Effector memory CD4-positive, alpha-beta T cell (primary cell): ENCODE measurements around the gene CEP83.
"Not testable (repeated sequence)": the region's sequence is repeated elsewhere in the genome, so short reads cannot be mapped to it uniquely, and the experiment has no call there.

Experiments
- DNase-seq, 3 donors: peaks; one replicate each; pipeline ENCODE4 v3.0.0-alpha.2; 2020
- H3K27ac ChIP-seq: 2 replicates; pipeline ENCODE4 v1.7.0; 2013; ENCODE audit warnings: mild to moderate bottlenecking, low read length, moderate library complexity; ENCODE audit not compliant: insufficient read depth, poor library complexity, severe bottlenecking
- H3K27me3 ChIP-seq: replicated peaks from 2 replicates; pipeline ENCODE4 v1.7.0; 2013; ENCODE audit warnings: mild to moderate bottlenecking, low read length; ENCODE audit not compliant: insufficient read depth, control insufficient read depth, poor library complexity, severe bottlenecking
- H3K36me3 ChIP-seq: 2 replicates; pipeline ENCODE4 v1.7.0; 2013; ENCODE audit warnings: mild to moderate bottlenecking, low read length, moderate library complexity; ENCODE audit not compliant: control insufficient read depth, insufficient read depth
- H3K4me1 ChIP-seq: 2 replicates; pipeline ENCODE4 v1.7.0; 2013; ENCODE audit warnings: low read length, mild to moderate bottlenecking; ENCODE audit not compliant: control insufficient read depth, insufficient read depth, poor library complexity, severe bottlenecking
- H3K4me3 ChIP-seq: 2 replicates; pipeline ENCODE4 v1.7.0; 2013; ENCODE audit warnings: low read length, low read depth, mild to moderate bottlenecking; ENCODE audit not compliant: insufficient read depth, poor library complexity, severe bottlenecking
- H3K9me3 ChIP-seq: 2 replicates; pipeline ENCODE4 v1.7.0; 2013; ENCODE audit warnings: mild to moderate bottlenecking, low read length, moderate library complexity; ENCODE audit not compliant: control insufficient read depth

The CEP83 gene

DNA sequence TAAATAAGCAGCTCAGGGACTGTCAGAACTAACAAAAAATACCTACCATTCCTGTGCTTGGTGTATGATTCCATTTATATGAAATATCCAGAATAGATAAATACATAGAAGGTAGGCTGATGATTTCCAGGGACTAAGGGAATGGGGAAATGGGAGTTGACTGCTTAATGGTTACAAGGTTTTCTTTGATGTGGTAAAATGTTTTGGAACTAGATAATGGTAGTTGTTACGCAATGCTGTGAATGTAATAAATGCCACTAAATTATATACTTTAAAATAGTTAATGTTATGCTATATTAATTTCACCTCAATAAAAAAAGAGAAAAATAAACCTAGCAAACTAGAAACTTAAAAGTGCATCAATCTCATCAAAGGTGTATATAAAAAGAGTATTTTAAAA lies 41.1 kb downstream of the CEP83 start:
- Histone ChIP-seq H3K4me1 (no peaks in the 10 kb centered on the region), H3K27ac (no peak overlapping the region), H3K9me3 (peaks cover 14% of the 10 kb centered on the region), H3K27me3 (no peaks in the 10 kb centered on the region), H3K4me3 (no peak overlapping the region), H3K36me3 (no peaks in the 10 kb centered on the region)
- no peak for DNase-seq

DNA sequence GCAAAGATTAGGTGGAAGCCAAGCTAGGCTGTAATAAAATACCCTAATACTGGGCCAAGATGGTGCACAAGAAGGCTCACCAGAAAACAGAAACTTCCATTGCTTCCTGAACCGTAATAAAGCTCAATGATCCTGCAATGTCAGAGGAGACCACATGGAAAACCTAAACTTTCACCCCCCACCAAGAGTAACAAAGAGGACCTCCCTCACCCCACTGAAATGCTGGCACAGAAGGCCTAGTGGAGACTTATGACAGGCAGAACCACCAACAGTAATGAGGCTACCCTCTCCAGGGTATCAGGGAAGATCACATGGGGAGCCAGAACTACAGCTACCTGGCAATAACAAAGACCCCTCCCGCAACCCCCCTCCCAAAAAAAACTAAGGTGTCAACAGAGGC lies 43.1 kb downstream of the CEP83 start:
- Histone ChIP-seq H3K9me3 (peaks cover 2% of the 10 kb centered on the region), H3K27ac (no peak overlapping the region), H3K4me3 (no peak overlapping the region), H3K36me3 (no peaks in the 10 kb centered on the region), H3K4me1 (no peaks in the 10 kb centered on the region), H3K27me3 (no peaks in the 10 kb centered on the region)
- DNase-seq: no peak

GRCh38 chr12:94415066-94415465 lies 44.6 kb downstream of the CEP83 start:
- Histone ChIP-seq H3K4me3 (no peak overlapping the region), H3K9me3 (no peaks in the 10 kb centered on the region), H3K36me3 (no peaks in the 10 kb centered on the region), H3K27ac (no peak overlapping the region), H3K4me1 (no peaks in the 10 kb centered on the region), H3K27me3 (no peaks in the 10 kb centered on the region)
- DNase-seq: no peak

GRCh38 chr12:94405413-94406116 lies 54.1 kb downstream of the CEP83 start:
- H3K27ac ChIP-seq: no peak overlapping the region

GRCh38 chr12:94404854-94405253 lies 54.8 kb downstream of the CEP83 start:
- H3K27ac ChIP-seq: no peak overlapping the region
- H3K9me3 ChIP-seq: no peaks in the 10 kb centered on the region
- no peak for DNase-seq
- no peak overlapping the region for H3K4me3 ChIP-seq
- H3K36me3 ChIP-seq: peaks cover 3% of the 10 kb centered on the region
- no peaks in the 10 kb centered on the region for H3K4me1 ChIP-seq
- H3K27me3 ChIP-seq: no peaks in the 10 kb centered on the region

More at GRCh38 chr12:94405413-94406116, 54.1 kb downstream of the CEP83 start:
- Histone ChIP-seq H3K4me1 (no peaks in the 10 kb centered on the region), H3K27me3 (no peaks in the 10 kb centered on the region), H3K4me3 (no peak overlapping the region), H3K36me3 (no peaks in the 10 kb centered on the region), H3K9me3 (no peaks in the 10 kb centered on the region)
- no peak for DNase-seq

DNA sequence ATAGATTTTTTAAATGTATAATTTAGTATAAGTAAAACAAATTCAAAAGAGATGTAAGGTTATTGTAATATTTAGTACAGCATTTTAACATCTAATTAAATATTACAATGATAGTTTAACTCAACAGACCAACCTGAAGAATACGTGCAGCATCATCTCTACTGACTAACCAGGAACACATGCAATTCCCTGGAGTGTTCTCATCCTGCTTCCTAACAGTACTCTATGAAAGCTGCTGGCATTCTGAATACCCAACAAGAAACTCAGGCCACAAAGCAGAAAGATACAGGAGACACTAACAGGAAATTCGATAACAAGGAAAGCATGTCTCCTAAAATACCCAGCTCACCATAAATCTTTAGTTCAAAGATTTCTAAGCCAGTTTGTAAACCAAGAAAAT lies 58.3 kb downstream of the CEP83 start:
- H3K36me3 ChIP-seq: peaks cover 3% of the 10 kb centered on the region
- H3K4me1 ChIP-seq: no peaks in the 10 kb centered on the region

GRCh38 chr12:94398685-94399084 lies 61.0 kb downstream of the CEP83 start:
- H3K4me1 ChIP-seq: not testable (repeated sequence)

More for the DNA sequence above, 58.3 kb downstream of the CEP83 start:
- H3K27me3 ChIP-seq: no peaks in the 10 kb centered on the region
- H3K4me3 ChIP-seq: no peak overlapping the region
- DNase-seq: no peak
- H3K27ac ChIP-seq: no peak overlapping the region
- H3K9me3 ChIP-seq: peaks cover 3% of the 10 kb centered on the region

GRCh38 chr12:94397401-94397800 lies 62.3 kb downstream of the CEP83 start:
- Histone ChIP-seq H3K4me1 (no peaks in the 10 kb centered on the region), H3K27me3 (no peaks in the 10 kb centered on the region), H3K4me3 (no peak overlapping the region), H3K36me3 (peaks cover 3% of the 10 kb centered on the region), H3K9me3 (peaks cover 3% of the 10 kb centered on the region), H3K27ac (no peak overlapping the region)
- no peak for DNase-seq

More at GRCh38 chr12:94398685-94399084, 61.0 kb downstream of the CEP83 start:
- H3K27me3 ChIP-seq, DNase-seq, H3K4me3 ChIP-seq, H3K36me3 ChIP-seq, H3K27ac ChIP-seq, H3K9me3 ChIP-seq: not testable (repeated sequence)

DNA sequence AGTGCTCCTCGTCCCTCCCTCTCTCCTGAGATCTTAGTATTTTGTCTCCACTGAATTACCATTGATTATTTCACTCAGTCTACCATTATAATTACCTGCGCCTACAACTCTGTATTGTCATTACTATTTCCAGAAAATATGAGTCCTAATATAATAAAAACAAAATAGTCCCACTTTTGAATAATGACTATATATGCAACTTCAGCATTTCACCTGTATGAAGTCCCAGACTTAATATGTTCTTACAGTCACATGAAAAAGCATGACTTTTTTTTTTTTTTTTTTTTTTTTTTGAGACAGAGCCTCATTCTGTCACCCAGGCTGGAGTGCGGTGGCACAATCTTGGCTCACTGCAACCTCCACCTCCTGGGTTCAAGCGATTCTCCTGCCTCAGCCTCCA lies 63.7 kb downstream of the CEP83 start:
- DNase-seq, H3K4me1 ChIP-seq, H3K27ac ChIP-seq, H3K4me3 ChIP-seq, H3K36me3 ChIP-seq, H3K9me3 ChIP-seq, H3K27me3 ChIP-seq: not testable (repeated sequence)

DNA sequence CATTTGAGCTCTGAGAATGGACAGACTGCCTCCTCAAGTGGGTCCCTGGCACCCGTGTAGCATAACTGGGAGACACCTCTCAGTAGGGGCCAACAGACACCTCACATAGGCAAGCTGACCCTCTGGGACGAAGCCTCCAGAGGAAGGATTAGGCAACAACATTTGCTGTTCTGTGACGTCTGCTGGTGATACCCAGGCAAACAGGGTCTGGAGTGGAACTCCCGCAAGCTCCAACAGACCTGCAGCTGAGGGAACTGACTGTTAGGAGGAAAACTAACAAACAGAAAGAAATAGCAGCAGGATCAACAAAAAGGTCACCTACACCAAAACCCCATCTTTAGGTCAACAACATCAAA lies 69.6 kb downstream of the CEP83 start:
- no peak overlapping the region for H3K4me3 ChIP-seq
- no peak for DNase-seq
- H3K4me1 ChIP-seq: no peaks in the 10 kb centered on the region
- H3K27ac ChIP-seq: no peak overlapping the region
- no peaks in the 10 kb centered on the region for H3K27me3 ChIP-seq
- peaks cover 4% of the 10 kb centered on the region for H3K36me3 ChIP-seq
- H3K9me3 ChIP-seq: no peaks in the 10 kb centered on the region
